Suprapubic skin (tissue), 4 donors: ENCODE results near the gene PIGP.

Experiments used
- CTCF ChIP-seq, 2 donors: fragments of 200-600 bp in 1 of 2; fragments of 450-650 bp in 1 of 2; sonication (generic) in 1 of 2; IDR thresholded peaks; one replicate each; pipeline ENCODE4 v1.5.1; 2016 to 2019; ENCODE audit warnings: antibody characterized with exemption in 2 of 2, mild to moderate bottlenecking in 1 of 2, moderate library complexity in 1 of 2
- POLR2A ChIP-seq, 2 donors: fragments of 450-650 bp; IDR thresholded peaks; one replicate each; pipeline ENCODE4 v1.6.1; 2017; ENCODE audit warnings: antibody characterized with exemption in 2 of 2, mild to moderate bottlenecking in 2 of 2, moderate library complexity in 2 of 2
- POLR2AphosphoS5 ChIP-seq, 3 donors: sonication (generic); formaldehyde crosslinking; IDR thresholded peaks; one replicate each; pipeline ENCODE4 v1.6.1; 2017; ENCODE audit warnings: antibody characterized with exemption in 3 of 3

DNA sequence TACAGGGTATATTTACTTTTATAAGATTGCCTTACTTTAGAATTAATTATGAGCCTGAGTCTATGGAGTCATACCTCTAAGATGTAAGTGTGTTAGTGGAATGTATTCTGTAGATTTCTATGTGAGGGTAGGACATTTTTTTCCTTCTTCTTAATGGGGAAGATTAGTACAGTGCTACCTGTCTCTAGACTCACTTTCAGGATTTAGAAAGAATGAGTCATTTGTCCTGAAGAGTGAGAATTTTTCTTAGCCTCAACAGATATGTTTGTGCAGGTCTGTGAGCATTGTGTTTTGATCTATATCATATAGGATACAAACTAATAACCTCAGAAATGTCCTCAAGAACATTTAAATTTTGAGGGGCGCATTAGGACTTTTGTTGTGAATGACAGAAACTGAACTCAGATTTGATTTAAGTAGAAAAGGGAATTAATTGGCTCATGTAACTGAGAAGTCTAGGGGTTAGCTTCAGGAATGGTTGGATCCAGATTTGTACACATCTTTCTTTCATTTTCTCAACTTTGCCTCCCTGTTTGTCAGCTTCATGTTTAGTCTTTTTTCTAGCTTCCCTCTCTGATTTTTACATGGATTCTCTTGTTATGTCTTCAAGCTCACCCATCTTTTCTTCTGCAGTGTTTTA is 45.4 kb upstream of the PIGP start:
- TF ChIP-seq CTCF (IDR thresholded peaks at IDR 0.05) (no peak), POLR2A (IDR thresholded peaks at IDR 0.05) (no peak), POLR2AphosphoS5 (IDR thresholded peaks at IDR 0.05) (no peak)
